ENCODE data around the gene ODC1. TPM values are rescaled to one million over a fixed set of nuclear protein-coding genes. Genes with fewer than 3 reads are reported as not detected.
"Not testable (repeated sequence)": the region's sequence is repeated elsewhere in the genome, so short reads cannot be mapped to it uniquely, and the experiment has no call there.

The ODC1 gene
- total RNA-seq, 4 donors from 2014 or later = 36.2 to 75.2 (median 43.2) TPM

- Histone ChIP-seq H3K27me3 (no peaks in the 10 kb centered on the region), H3K4me1 (peaks cover 0 to 11% (median 5%) of the 10 kb centered on the region in 4 donors), H3K27ac (no peak overlapping the region), H3K9me3 (no peaks in the 10 kb centered on the region), H3K4me3 (no peak overlapping the region), H3K36me3 (no peaks in the 10 kb centered on the region)
- in situ Hi-C loops (cut with MboI; ENCODE audit: low pct_ligation_motif_present in 1 of 4, low pct_unique_long_range_greater_than_20kb in 1 of 4, low sequenced_read_pairs in 3 of 4) = loop anchor here in 1 of 4 donors (25.0 kb wide), 1 partner anchor 179 kb away; no protein-coding TSS in a partner anchor
- 17 to 36% methylated on average over 1 to 11 of the region's 11 CpGs for WGBS, 2 donors (ENCODE audit: low coverage in 1 of 2)
- intact Hi-C loops (cut with DNase I; ENCODE audit: low total_unique reads) = no loop called here
- TF ChIP-seq POLR2A (IDR thresholded peaks at IDR 0.05) (no peak), CTCF (IDR thresholded peaks at IDR 0.05) (no peak), EP300 (IDR thresholded peaks at IDR 0.05; ENCODE audit: low read depth) (no peak), POLR2AphosphoS5 (IDR thresholded peaks at IDR 0.05) (no peak)
- no peak for DNase-seq
Observed at GRCh38 chr2:10457846-10458598, 9.9 kb upstream of the ODC1 start.

- H3K27me3 ChIP-seq; DNase-seq; H3K36me3 ChIP-seq; H3K27ac ChIP-seq; intact Hi-C loops (cut with DNase I; ENCODE audit: low total_unique reads); H3K9me3 ChIP-seq; H3K4me3 ChIP-seq: not testable (repeated sequence)
- 59 to 93% methylated on average over 2 to 3 of the region's 3 CpGs for WGBS, 2 donors (ENCODE audit: low coverage in 1 of 2)
- peaks cover 0 to 13% (median 12%) of the 10 kb centered on the region in 4 donors for H3K4me1 ChIP-seq
- in situ Hi-C loops (cut with MboI; ENCODE audit: low pct_ligation_motif_present in 1 of 4, low pct_unique_long_range_greater_than_20kb in 1 of 4, low sequenced_read_pairs in 3 of 4) = loop anchor here in 1 of 4 donors (25.0 kb wide), 1 partner anchor 180 kb away; no protein-coding TSS in a partner anchor
Observed at GRCh38 chr2:10457195-10457594, 9.1 kb upstream of the ODC1 start.

- no peaks in the 10 kb centered on the region for H3K36me3 ChIP-seq
- DNase-seq = no peak
- 95% methylated on average over 7 of the region's 7 CpGs; no CpG with 5 or more reads in 1 of the 2 donors for whole genome bisulfite sequencing, 2 donors (ENCODE audit: low coverage in 1 of 2)
- TF ChIP-seq CTCF (IDR thresholded peaks at IDR 0.05) (no peak), POLR2AphosphoS5 (IDR thresholded peaks at IDR 0.05) (no peak), EP300 (IDR thresholded peaks at IDR 0.05; ENCODE audit: low read depth) (no peak), POLR2A (IDR thresholded peaks at IDR 0.05) (no peak)
- H3K4me1 ChIP-seq = peaks cover 0 to 30% (median 23%) of the 10 kb centered on the region in 4 donors
- no peaks in the 10 kb centered on the region for H3K9me3 ChIP-seq
- H3K27me3 ChIP-seq = no peaks in the 10 kb centered on the region
- in situ Hi-C loops (cut with MboI; ENCODE audit: low pct_ligation_motif_present in 1 of 4, low pct_unique_long_range_greater_than_20kb in 1 of 4, low sequenced_read_pairs in 3 of 4) (loop anchor here in 1 of 4 donors (25.0 kb wide), 1 partner anchor 183 kb away; no protein-coding TSS in a partner anchor), intact Hi-C loops (cut with DNase I; ENCODE audit: low total_unique reads) (no loop called here)
- no peak overlapping the region for H3K4me3 ChIP-seq
- peak overlapping the region in 1 of 4 donors; percentile 8 for H3K27ac ChIP-seq
Observed at GRCh38 chr2:10454505-10454904, 6.4 kb upstream of the ODC1 start.

GRCh38 chr2:10453905-10454298, 5.8 kb upstream of the ODC1 start:
- H3K27me3 ChIP-seq = no peaks in the 10 kb centered on the region
- intact Hi-C loops (cut with DNase I; ENCODE audit: low total_unique reads) = no loop called here
- no peak overlapping the region for H3K27ac ChIP-seq
- peaks cover 0 to 36% (median 29%) of the 10 kb centered on the region in 4 donors for H3K4me1 ChIP-seq
- DNase-seq = no peak
- H3K9me3 ChIP-seq = no peaks in the 10 kb centered on the region
- in situ Hi-C loops (cut with MboI; ENCODE audit: low pct_ligation_motif_present in 1 of 4, low pct_unique_long_range_greater_than_20kb in 1 of 4, low sequenced_read_pairs in 3 of 4) = loop anchor here in 1 of 4 donors (25.0 kb wide), 1 partner anchor 183 kb away; no protein-coding TSS in a partner anchor
- no peaks in the 10 kb centered on the region for H3K36me3 ChIP-seq
- no peak overlapping the region for H3K4me3 ChIP-seq
- WGBS, 2 donors (ENCODE audit: low coverage in 1 of 2) = 96% methylated on average over 9 of the region's 9 CpGs; no CpG with 5 or more reads in 1 of the 2 donors
- no peak for TF ChIP-seq EP300 (IDR thresholded peaks at IDR 0.05; ENCODE audit: low read depth)
- no peak for TF ChIP-seq CTCF (IDR thresholded peaks at IDR 0.05)
- no peak for TF ChIP-seq POLR2AphosphoS5 (IDR thresholded peaks at IDR 0.05)
- no peak for TF ChIP-seq POLR2A (IDR thresholded peaks at IDR 0.05)
